ENCODE data around the gene PARVB. TPM values are rescaled to one million over a fixed set of nuclear protein-coding genes. Genes with fewer than 3 reads are reported as not detected.
"Not testable (repeated sequence)": the region's sequence is repeated elsewhere in the genome, so short reads cannot be mapped to it uniquely, and the experiment has no call there.

The PARVB gene
- polyA plus RNA-seq, 1 experiment = 65.8 TPM

- no peak for TF ChIP-seq CTCF (IDR thresholded peaks at IDR 0.05; ENCODE audit: insufficient read depth, low read depth, low read length)
- ChIA-PET CTCF (interaction anchor here (1.1 kb wide), 1 partner anchor 12 kb away, joined by 5 read pairs; no protein-coding TSS in a partner anchor), POLR2A (no interaction called here)
- Histone ChIP-seq H3K4me3 (ENCODE audit: low read depth, low read length) (no peak overlapping the region), H3K36me3 (ENCODE audit: control insufficient read depth, insufficient read depth, low read length) (no peaks in the 10 kb centered on the region), H3K27me3 (ENCODE audit: control insufficient read depth, insufficient read depth, low read length) (no peaks in the 10 kb centered on the region)
- no peak for DNase-seq (ENCODE audit: low read depth)
Measured at GRCh38 chr22:44005524-44005923, 18.6 kb upstream of the PARVB start.

GRCh38 chr22:44012162-44012561 lies 11.9 kb upstream of the PARVB start:
- Histone ChIP-seq H3K36me3 (ENCODE audit: control insufficient read depth, insufficient read depth, low read length) (no peaks in the 10 kb centered on the region), H3K27me3 (ENCODE audit: control insufficient read depth, insufficient read depth, low read length) (no peaks in the 10 kb centered on the region), H3K4me3 (ENCODE audit: low read depth, low read length) (no peak overlapping the region)
- POLR2A ChIA-PET = no interaction called here
- CTCF ChIA-PET = interaction anchor here (1.1 kb wide), 1 partner anchor 19 kb away, joined by 4 read pairs; no protein-coding TSS in a partner anchor
- no peak for DNase-seq (ENCODE audit: low read depth)
- TF ChIP-seq CTCF (IDR thresholded peaks at IDR 0.05; ENCODE audit: insufficient read depth, low read depth, low read length) = no peak

- Histone ChIP-seq H3K27me3 (ENCODE audit: control insufficient read depth, insufficient read depth, low read length) (no peaks in the 10 kb centered on the region), H3K36me3 (ENCODE audit: control insufficient read depth, insufficient read depth, low read length) (no peaks in the 10 kb centered on the region), H3K4me3 (ENCODE audit: low read depth, low read length) (no peak overlapping the region)
- TF ChIP-seq CTCF (IDR thresholded peaks at IDR 0.05; ENCODE audit: insufficient read depth, low read depth, low read length) = no peak
- ChIA-PET CTCF (interaction anchor here (0.7 to 1.1 kb wide), 2 partner anchors 15 to 19 kb away, joined by 3 to 4 read pairs; no protein-coding TSS in a partner anchor), POLR2A (no interaction called here)
- no peak for DNase-seq (ENCODE audit: low read depth)
Measured at GRCh38 chr22:44012591-44012990, 11.5 kb upstream of the PARVB start.

GRCh38 chr22:44014241-44014640 lies 9.9 kb upstream of the PARVB start:
- Histone ChIP-seq H3K4me3 (ENCODE audit: low read depth, low read length) (no peak overlapping the region), H3K36me3 (ENCODE audit: control insufficient read depth, insufficient read depth, low read length) (no peaks in the 10 kb centered on the region), H3K27me3 (ENCODE audit: control insufficient read depth, insufficient read depth, low read length) (no peaks in the 10 kb centered on the region)
- CTCF ChIA-PET = interaction anchor here (0.7 to 1.5 kb wide), 4 partner anchors 10 to 69 kb away, joined by 3 to 7 read pairs (median 3); no protein-coding TSS in a partner anchor
- POLR2A ChIA-PET = no interaction called here
- DNase-seq (ENCODE audit: low read depth) = no peak
- TF ChIP-seq CTCF (IDR thresholded peaks at IDR 0.05; ENCODE audit: insufficient read depth, low read depth, low read length) = no peak

GRCh38 chr22:44016586-44016985 lies 7.5 kb upstream of the PARVB start:
- CTCF ChIA-PET; POLR2A ChIA-PET; H3K4me3 ChIP-seq (ENCODE audit: low read depth, low read length); H3K36me3 ChIP-seq (ENCODE audit: control insufficient read depth, insufficient read depth, low read length); DNase-seq (ENCODE audit: low read depth); H3K27me3 ChIP-seq (ENCODE audit: control insufficient read depth, insufficient read depth, low read length): not testable (repeated sequence)

GRCh38 chr22:44018594-44018993 lies 5.5 kb upstream of the PARVB start:
- POLR2A ChIA-PET = no interaction called here
- H3K36me3 ChIP-seq (ENCODE audit: control insufficient read depth, insufficient read depth, low read length) = no peaks in the 10 kb centered on the region
- no peak for DNase-seq (ENCODE audit: low read depth)
- CTCF ChIA-PET = no interaction called here
- TF ChIP-seq CTCF (IDR thresholded peaks at IDR 0.05; ENCODE audit: insufficient read depth, low read depth, low read length) = no peak
- no peak overlapping the region for H3K4me3 ChIP-seq (ENCODE audit: low read depth, low read length)
- H3K27me3 ChIP-seq (ENCODE audit: control insufficient read depth, insufficient read depth, low read length) = no peaks in the 10 kb centered on the region

All from BJ (cell line).